ENCODE data around the gene LPIN1.

- TF ChIP-seq ZNF423 (CRISPR knock-in tag; IDR thresholded peaks at IDR 0.05) (no peak), JUN (CRISPR knock-in tag; IDR thresholded peaks at IDR 0.05) (no peak), CTCF (IDR thresholded peaks at IDR 0.05) (no peak), CREB1 (CRISPR knock-in tag; IDR thresholded peaks at IDR 0.05) (no peak), TCF7 (CRISPR knock-in tag; IDR thresholded peaks at IDR 0.05; ENCODE audit: low read depth) (no peak), FOXJ3 (CRISPR knock-in tag; IDR thresholded peaks at IDR 0.05; ENCODE audit: borderline replicate concordance) (no peak), ZNF671 (CRISPR knock-in tag; IDR thresholded peaks at IDR 0.05) (no peak)
Observed at GRCh38 chr2:11785611-11785940, 39.1 kb downstream of the LPIN1 start.
